GM21526 (cell line): ENCODE measurements around the gene MTLN.
"Not testable (repeated sequence)": the region's sequence is repeated elsewhere in the genome, so short reads cannot be mapped to it uniquely, and the experiment has no call there.

Experiments used
- ATAC-seq: cut with Tn5 transposase; IDR thresholded peaks from one replicate; pipeline ENCODE4 v1.9.1; 2021; ENCODE audit warnings: moderate library complexity; ENCODE audit not compliant: unreplicated experiment, low FRiP score

The MTLN gene

GRCh38 chr2:110211938-110212858 is at the start of gene MTLN:
Gene MTLN (minus strand): TSS chr2:110212547. CDS start chr2:110212525, 22 bp downstream.
- peak; percentile 80 for ATAC-seq

- ATAC-seq, result not testable (repeated sequence)
Measured at GRCh38 chr2:110261910-110262309, 49.6 kb upstream of the MTLN start.

DNA sequence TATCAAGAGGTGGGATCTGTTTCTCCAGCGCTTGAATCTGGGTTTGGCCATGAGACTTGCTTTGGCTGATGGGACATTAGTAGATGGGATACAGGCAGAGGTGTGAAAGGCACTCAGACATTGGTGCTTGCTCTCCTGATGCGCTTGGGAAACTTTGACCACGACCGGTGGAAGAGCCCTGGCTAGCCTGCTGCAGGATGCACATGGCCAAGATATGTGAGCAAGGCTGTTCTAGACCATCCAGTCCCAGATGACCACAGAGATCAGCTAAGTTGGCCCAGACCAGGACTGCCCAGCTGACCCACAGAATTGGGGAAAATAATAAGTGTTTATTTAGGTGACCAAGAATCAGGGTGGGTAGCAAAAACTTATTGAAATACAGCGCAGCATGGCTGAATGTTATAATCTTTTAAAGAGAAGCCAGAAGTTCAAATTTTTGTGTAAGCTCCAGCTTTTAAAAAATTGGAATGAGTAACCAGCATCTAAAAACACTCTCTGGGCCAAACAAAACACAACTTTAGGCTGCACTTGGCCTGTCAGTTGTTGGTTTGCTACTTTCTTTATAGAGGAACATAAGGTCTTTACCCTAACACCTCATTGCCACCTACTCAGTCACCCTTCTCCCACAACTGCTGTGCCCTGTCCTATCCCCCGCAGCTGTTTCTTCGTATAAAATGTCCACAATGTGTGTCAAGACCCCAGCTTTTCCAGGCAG is 35.9 kb upstream of the MTLN start:
- not testable (repeated sequence) for ATAC-seq

DNA sequence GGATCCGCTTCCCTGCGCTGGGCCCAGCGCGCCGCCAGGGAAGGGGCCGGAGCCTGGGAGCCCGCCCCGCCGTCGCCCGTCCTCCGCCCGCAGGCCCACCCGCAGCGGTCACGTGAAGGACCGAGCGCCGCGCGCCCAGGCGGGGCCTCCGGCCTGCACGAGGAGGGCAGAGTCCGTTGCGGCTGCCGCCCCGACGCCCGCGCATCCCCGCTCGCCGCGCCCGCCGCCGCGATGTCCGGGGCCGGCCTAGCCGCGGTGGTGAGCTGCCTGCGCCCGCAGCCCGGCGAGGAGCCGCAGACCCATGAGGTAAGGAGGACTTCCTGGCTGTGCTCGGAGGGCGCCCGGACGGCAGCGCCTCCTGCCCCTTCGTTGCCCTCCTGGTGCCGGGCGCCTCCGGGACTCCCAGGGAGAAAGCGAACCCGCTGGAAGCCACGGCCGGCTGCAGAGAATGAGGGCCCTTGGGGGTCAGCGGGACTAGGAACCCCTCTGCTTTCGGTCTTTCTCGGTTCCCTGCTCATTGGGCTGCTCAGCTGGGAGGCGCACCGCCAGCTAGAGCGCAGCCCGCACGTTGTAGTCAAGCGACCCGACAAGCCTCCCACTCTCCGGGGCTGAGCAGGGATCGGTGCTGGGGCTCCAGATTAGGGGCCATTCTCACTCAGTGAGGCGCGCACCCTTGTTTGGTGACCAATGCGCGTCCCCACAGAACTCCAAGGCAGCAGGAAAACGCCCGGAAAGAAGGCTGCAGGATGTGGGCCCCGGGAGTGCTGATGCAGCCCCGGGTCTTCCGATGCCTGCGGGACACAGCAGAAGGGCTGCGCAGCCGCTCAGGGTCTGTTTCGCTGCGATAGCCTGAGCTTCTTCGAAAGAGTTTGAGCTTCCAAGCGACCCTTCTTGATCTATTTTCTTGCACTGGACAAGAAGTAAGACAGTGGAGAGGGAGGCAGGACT is 33.4 kb upstream of the MTLN start:
- ATAC-seq, result not testable (repeated sequence)

DNA sequence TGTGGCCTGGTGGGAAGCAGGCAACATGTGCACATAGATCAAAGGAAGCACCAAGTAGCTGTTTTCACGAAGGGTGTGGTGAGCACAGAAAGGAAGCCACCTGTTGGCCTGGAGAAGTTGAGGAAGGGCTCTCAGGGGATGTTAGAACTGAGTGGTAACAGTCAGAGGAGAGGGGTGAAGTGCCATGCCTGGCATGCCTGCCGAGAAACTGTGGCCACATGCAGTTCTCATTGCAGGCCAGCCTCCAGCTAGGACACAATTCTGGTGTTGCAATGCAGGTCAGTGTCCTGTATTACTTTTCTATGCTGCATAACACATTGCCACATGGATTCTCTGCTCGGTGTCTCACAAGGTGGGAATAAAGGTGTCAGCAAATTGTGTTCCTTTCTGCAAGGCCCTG is 30.9 kb upstream of the MTLN start:
- ATAC-seq, result not testable (repeated sequence)

- not testable (repeated sequence) for ATAC-seq
Measured at GRCh38 chr2:110234514-110234913, 22.2 kb upstream of the MTLN start.

DNA sequence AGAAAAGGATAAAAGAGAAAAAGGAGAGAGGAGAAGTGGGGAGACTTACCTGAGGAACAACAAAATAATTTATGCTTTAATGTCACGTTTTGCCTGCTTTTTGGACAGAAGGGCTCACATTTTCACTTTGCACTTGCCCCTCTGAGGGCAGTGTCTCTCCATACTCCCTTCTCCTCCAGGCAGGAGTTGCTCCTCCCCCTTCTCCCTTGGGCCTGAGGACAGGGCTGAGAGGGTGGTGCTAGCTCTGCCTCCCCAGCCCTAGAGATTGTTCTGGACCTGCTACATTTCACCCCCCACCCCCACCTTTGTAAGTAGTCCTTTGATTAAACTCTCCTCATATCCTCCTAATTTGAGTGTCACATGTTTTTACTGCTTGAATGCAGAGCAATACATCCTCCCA is 17.5 kb upstream of the MTLN start:
- ATAC-seq, result not testable (repeated sequence)

- ATAC-seq, result not testable (repeated sequence)
Measured at GRCh38 chr2:110222626-110223025, 10.3 kb upstream of the MTLN start.

DNA sequence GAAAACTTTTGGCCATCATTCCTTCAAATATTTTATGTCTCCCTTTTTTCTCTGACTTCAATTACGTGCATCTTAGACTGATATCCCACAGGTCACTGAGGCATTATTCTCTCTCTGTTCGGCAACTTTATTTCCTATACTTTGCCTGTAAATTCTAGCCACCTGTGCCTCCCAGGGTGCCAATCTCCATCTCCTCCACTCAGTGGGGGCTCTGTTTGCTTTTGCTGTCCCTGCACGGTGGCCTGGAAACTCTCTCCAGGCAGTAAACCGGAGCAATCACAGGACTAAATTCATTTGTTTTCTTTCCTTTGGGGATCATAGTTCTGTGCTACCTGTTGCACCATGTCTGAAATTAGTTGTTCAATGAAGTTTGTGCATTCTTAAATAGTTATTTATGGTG is 9.6 kb upstream of the MTLN start:
- ATAC-seq, result no peak

DNA sequence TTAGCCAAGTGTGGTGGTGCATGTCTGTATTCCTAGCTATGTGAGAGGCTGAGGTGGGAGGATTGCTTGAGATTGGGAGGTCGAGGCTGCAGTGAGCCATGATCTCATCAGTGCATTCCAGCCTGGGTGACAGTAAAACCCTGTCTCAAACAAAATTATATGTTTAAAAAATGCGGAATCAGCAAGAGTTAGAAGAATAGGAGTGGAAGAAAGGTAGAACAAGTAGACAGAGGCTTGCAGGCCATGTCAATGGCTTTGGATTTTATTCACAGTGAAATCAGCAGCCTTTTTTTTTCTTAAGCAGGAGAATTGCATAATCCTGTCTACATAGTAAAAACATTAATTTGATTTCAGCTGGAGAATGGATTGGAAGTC is 7.8 kb upstream of the MTLN start:
- no peak for ATAC-seq

DNA sequence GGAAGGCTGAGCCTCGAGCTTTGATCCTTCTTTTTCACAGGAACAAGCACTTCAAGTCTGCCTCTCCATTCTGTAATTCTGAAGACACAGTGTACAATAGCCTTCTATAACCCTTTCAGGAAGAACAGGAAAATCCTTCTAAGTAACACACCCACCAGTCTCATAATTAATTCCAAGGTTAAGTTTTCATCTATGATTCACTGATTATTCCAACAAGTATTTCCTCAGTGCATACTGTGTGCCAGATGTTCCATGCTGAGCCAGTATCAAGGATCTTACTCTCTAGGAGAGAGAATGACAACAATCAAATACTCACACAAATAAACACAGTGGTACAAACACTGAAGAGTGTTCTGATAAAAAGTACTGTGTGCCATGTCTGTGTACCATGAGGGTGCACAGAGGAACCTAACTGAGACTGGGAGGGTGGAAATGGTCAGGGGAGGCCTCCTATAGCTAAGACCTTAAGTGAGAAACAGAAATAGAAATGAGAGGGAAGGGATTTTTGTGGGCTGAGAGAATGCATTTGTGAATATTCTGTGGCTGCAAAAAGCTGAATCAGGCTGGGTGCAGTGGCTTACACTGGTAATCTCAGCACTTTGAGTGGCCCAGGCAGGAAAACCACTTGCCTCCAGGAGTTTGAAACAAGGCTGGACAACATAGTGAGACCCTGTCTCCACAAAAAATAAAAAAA is 7.3 kb upstream of the MTLN start:
- ATAC-seq, result no peak

DNA sequence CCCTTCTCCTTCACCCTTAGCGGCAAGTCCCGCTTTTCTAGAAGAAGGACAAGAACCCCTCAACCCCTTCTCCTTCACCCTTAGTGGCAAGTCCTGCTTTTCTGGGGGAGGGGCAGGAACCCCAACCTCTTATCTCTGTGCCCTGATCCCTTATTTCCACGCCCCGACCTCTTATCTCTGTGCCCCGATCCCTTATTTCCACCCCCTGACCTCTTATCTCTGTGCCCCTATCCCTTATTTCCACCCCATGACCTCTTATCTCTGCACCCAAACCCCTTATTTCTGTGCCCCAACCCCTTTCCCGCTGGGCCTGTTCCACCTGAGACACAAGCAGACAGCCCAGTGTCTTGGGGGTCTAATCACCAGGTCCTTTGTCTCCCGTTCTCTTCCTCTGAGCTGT is 6.5 kb upstream of the MTLN start:
- not testable (repeated sequence) for ATAC-seq

DNA sequence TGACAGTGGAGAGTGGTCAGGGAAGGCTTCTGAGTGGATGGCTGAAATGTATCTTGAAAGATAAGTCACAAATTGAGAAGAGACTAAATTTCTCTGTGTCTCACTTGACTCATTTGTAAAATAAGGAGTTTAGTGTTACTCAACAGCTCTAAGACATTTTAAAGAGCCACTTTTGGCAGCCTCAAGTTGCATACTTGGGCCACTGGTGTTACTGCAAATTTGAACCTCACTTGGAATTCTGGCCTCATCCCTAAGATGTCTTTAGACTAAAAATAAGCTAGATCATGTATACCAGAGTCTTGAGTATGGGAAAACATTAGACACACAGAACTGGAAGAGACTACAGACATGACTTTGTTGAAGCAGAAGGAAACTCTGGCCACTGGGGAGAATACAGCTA is 4.5 kb upstream of the MTLN start:
- ATAC-seq, result no peak

DNA sequence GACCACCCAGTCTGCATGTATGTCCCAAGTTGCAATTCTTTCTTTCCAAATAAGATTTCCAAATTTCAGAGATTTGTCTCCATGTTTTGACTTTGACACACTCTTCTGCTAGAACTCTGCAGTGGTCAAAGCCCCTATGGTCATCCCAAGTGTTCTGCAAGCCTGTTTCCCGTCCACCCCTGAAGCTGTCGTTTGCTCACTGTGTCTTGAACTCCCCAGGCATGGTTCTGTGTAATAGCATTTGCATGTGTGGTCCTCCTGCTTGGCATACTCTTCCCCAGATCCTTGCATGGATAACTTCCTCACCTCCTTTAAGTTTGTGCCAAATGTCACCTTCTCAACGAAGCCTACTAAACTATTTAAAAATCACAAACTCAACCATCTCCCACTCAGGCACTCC is 3.9 kb upstream of the MTLN start:
- ATAC-seq, result no peak

DNA sequence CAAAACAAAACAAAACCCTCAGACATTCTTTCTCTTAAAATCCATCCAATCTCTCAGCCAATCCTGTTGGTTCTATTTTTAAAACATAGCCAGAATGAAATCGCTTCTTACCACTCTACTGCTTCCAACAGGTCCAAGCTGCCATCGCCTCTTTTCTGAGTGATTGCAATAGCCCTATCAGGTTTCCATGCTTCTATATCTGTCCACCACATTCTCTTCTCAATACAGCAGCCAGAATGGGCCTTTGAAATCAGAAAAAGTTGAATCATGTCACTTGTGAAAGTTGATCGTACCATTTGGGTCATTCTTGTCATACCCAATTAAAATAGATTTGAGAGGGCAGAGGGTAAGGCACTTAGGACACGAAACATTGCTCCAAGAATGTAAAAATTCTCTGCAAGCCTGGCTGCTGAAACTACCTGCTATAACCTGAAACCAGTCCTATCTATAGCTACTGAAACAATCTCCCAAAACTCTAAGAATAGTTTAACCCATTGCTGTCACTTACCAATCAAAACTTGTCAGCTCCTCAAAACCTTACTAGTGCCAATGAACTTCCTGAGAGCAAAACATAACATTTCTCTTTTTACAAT is 3.3 kb upstream of the MTLN start:
- ATAC-seq, result no peak

DNA sequence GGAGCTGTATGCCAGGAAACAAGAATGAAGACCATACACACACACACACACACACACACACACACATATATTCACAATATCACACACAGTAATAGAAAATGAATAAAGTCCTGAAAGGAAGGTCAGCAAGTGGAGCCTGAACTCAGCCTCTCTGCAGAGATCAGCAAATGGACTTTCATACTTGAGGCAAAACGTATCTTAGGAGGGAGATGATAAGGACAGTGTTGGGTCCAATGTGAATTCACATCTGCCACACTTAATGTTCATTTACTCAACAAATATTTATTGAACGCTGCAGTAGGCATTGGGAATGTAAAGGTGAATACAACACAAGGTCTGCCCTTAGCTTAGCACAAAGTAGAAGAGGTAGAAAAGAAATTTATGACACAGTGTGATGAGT is 2.7 kb upstream of the MTLN start:
- no peak for ATAC-seq

- ATAC-seq, result not testable (repeated sequence)
Measured at GRCh38 chr2:110213522-110213921, 1.2 kb upstream of the MTLN start.

DNA sequence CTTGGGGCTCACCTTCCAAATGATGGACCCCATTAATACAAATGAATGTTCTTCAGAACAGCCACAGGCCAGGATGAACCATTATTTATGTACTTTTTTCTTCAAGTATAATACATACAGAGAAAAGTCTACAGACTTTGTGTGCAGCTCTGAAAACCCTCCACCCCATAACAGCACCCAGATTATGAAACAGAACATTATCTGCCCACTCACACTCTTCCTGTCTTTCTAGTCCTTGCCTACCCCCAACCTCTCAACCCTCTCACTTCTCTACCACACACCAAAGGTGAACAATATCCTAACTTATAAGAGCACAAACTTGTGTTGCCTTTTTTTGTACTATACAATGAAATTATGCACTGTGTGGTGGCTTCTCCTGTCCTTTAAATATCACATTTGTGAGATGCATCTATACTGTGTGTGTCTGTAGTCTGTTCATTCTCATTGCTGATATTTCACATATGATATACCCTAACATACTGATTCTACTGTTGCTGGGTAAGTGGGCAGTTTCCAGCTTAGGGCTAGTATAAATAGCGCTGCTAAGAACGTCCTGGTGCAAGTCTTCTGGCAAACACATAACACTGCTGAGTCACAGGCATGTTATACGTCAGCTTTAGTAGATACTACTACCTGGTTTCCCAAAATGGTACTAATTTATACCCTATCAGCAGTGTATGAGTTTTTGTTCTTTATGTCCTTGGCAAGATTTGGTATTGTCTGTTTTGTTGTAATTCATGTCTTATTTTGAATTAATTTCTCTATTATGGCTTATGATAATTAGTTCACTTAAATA is 6.5 kb downstream of the MTLN start:
- no peak for ATAC-seq
